Stimulated activated CD4-positive, alpha-beta T cell treated with anti-CD3 and anti-CD28 coated beads, Interleukin-1b, Interleukin-23, amount 100 ng/mL, for 24 hours (primary cell): ENCODE measurements around the gene MTRF1L.

Experiments used
- DNase-seq, 4 experiments: peaks; one replicate each; pipeline ENCODE4 v3.0.0-alpha.2; 2020; ENCODE audit warnings: low read depth in 4 of 4, low spot score in 1 of 4

MTRF1L gene, protein sequence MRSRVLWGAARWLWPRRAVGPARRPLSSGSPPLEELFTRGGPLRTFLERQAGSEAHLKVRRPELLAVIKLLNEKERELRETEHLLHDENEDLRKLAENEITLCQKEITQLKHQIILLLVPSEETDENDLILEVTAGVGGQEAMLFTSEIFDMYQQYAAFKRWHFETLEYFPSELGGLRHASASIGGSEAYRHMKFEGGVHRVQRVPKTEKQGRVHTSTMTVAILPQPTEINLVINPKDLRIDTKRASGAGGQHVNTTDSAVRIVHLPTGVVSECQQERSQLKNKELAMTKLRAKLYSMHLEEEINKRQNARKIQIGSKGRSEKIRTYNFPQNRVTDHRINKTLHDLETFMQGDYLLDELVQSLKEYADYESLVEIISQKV

DNA sequence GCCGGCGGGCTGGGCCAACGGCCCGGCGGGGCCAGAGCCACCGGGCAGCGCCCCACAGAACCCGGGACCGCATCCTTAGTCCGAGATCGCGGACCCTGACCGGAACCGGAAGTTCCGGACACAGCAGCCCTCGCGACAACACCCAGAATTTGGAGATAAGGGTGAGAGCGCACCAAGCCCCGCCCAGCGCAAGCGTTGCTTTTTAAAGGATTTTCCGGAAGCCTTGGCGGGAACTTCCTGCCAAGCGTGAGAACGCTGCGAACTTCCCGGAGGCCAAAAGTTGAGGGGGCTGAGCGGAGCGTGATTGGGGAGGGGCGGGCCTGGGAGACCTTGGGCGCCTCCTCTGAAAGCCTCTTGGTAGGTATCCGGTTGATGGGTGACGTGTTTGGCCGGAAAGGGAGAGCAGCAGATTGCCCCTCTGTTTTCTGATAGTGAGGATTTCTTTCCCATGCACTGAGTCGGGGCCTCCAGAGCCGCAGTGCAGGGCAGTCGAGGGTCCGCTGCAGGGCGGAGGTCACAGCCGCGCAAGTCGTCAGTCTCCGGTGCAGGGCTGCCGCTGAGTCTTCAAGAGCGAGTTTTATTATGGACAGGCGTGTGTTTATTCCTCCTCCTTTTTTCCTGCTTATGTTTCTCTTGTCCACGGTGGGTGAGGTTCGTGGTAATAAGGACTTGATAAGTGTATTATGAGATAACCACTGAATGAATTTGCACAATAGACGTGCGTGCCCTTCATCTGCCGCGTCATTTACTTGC is at the start of gene MTRF1L:
Gene MTRF1L, minus strand, starts transcription at position 97 of the 753 bp plus-strand sequence. Its CDS starts 24 bp downstream, at position 73.
- DNase-seq, result peak; percentile 62 to 88 (median 76)

DNA sequence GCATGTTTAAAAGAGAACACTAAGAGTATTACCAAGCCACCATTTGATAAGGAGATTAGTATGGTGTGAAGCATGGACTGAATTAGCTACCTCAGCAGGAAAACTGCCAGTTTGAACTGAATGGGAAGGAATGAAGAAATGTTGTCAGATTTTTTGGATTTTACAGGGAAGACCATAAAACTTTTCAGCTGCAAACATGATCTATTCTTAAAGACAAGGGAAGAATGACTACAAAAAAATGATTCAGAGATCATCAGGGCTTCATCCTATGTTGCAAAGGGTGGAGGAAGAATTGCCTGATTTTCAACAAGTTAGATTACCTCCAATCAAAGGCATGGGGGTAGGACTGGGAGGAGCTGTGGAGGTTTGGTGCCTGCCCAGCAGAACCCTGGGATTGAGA is 49.3 kb upstream of the MTRF1L start:
- DNase-seq, result no peak

DNA sequence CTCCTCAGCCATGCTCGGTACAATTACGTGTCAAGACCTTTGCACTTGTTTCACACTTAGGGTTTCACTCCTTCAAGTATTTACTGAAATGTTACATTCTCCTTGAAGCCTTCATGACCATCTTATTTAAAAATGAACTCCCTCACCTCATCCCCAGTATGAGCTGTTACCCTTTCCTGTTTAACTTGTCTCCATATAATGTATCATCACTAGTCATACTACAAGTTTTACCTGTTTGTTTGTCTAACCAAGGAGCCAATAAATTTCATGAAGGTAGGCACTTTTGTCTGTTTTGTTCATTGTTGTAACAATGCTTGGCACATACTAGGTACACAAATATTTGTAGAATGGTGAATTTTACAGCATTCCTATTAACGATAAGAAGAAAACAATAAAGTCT is 46.1 kb upstream of the MTRF1L start:
- DNase-seq, result no peak

DNA sequence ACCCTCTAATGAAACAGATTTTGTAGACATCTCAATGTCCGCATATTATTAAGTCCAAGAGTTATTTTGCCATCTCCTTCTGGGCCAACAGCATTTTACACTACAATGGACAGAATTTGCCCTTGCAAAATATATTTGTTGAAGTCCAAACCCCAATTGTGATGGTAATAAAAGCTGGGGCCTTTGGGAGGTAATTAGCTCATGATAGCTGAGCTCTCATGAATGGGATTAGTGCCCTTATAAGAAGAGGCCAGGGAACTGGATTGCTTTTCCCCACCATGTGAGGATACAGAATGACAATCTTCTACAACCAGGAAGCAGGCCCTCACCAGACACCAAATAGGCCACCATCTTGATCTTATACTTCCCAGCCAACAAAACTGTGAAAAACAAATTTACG is 44.9 kb upstream of the MTRF1L start:
- DNase-seq, result no peak

DNA sequence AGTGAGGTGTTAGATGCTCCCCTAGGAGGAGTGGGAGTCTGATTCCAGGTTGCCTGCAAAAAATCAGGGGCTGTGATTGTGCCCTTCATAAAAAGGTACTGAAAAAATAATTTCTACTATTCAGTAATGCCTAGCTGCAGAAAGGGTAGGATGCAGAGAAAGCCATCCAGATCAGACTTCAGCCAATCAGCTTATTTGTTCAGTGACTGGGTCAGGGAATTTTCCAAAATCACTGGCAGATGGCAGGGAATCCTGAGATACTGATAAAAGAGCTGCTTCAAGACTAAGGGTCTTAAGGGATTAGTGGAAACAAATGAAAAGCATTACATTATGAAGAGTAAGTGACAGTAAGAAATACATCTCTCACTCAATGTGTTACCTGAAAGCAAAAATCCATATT is 42.8 kb upstream of the MTRF1L start:
- no peak for DNase-seq

DNA sequence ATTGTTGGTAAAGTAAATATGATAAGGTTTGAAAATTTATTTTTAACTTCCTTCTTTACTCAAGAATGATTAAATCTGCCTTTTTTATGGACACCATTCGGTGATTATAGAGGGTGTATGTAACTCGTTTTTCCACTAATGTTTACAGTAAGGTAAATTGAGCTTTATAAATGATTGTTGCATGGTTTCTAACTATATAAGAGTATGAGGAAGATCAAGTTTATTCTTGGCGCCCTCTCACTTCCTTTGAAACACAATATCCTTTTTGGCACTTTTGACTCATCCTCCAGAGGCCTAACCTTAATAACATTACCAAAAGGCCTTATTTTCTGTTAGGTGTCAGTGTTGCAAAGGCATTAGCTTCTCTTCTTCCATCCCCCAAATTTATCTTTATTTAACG is 41.8 kb upstream of the MTRF1L start:
- DNase-seq, result no peak

DNA sequence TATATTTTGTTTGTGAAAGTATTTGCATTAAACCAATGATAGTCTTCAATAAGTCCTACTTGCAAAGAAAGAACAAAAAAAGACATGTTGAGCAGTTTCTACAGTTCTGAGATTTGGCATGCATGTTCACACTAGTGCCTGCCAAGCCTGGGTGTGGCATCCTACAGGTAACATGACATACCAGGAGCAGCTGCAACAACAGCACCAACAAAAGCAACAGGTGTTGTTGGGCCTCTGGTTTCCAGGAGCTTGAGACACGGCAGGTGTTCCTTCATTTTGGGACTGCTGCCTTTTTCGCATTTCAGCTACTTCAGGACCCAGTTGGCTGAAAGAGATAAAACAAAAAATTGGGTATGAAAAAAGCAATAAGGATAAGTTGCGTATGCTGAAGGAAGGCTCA is 41.2 kb upstream of the MTRF1L start:
- no peak for DNase-seq

DNA sequence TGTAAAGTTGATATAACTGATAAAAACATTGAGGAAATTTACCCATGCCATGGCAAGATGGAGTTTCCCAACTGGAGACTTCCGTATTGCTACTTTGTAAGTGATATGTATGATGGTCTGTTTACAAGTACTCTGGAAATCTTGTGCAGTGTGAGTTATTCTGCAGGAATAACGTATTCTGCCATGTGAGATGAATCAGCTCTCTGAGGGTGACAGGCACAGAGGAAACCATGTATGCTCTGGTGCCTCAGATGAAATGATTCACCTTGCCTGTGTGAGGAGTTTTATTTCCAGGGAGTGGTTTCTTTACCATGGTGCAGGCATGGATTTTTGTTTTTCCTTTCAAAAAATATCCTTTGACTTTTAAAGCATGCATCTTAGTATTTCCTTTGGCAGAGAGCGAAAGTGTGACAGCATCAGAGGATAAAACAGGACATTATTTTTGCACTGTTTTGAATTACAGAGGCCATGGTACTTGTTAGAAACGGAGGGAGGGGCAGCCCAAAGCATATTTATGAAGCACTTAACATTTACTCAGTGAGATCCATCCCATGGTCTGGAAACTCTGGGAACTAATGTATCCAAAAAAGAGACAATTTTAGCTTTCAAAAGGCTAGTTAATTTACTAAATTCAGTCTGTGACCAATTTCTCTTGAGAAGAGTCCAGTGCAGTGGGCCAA is 36.0 kb upstream of the MTRF1L start:
- DNase-seq, result no peak

DNA sequence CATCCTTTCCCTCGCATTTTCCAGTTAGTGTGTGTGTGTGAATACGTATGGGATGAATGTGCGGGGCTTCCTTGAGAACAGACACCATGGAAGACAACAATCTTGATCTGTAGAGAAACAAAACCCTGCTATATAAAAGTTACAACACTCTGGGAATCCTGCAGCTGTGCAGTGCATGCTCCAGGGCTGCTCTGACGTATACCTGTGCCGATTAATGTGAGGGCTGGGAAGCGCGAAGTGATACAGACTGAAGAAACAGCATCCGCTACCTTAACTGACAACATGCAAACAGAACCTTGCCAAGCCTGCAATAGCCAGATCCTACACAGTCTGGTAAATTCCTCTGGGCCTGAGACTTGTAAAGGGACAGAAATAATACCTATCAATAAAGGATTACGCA is 31.6 kb upstream of the MTRF1L start:
- DNase-seq, result no peak

DNA sequence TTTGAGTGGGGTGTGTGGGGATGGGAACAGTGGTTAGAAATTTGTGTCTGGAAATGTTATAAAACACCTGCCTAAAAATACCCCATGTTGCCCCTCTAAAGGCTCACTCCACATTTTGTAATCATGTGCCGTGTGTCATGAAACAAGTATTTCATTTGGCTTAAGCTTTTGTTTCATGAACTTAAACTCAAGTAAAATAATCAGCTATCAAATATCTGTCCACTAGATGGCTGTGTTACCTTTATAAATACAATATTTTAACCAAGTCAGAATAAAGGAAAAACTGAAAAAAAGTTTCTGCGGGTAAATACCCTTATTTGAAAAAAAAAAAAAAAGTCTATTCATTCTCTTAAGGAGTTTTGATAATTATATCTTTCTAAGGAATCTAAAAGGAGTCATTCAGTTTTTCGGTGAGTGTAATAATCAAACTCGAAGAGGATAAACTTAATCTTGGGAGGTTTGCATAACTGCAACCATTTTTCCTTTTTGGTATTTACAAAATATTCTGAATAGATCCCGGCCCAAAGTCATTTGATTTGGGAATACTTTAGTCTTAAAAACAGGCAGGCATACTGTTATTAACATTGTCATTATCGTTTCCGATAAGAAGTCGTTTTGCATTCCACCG is 29.9 kb upstream of the MTRF1L start:
- no peak for DNase-seq

DNA sequence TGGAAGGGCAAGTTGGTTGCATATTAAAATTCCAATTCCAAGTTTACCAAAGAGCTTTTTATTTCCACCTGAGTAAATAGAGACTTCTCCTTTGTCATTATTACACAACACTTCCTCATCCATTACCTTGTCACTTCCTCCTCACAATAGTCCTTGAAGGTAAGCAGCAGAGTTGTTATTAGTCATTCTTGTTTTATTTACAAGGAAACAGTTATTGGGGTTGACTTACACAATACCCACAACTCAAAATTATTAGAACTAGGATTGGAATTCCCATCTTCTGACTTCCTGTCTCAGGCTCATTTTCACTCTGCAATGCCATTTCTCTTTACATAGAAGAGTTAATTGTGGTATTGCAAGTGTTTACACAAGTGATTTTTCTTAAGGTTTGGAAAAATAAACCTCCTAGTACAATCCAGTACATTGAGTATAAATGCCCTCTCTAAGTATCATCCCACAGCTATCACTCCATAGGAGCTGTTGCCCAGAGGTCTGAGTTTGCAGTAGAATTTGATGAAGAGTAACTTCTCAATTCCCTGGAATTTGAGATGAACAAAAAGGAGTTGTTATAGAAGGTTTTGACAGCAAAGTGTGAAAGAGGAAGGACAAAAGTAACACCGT is 28.9 kb upstream of the MTRF1L start:
- DNase-seq, result no peak

DNA sequence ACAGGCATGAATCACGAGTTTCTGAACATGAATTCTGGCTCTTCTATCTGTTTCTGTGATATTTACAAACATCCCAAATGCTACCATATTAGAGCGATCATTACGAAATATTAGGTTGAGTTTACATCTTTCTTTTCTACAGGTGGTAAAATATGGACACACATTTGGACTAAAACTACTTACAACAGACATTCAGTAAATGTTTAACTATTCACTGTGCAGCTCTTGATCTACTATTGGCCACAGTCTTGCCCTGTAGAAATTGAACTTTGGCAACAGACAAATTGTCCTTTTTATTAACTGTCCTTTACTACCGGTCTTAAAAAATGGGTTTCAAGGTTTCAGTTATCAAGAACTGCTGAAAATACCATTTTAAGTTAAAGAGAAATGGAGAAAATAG is 26.5 kb upstream of the MTRF1L start:
- DNase-seq, result no peak

DNA sequence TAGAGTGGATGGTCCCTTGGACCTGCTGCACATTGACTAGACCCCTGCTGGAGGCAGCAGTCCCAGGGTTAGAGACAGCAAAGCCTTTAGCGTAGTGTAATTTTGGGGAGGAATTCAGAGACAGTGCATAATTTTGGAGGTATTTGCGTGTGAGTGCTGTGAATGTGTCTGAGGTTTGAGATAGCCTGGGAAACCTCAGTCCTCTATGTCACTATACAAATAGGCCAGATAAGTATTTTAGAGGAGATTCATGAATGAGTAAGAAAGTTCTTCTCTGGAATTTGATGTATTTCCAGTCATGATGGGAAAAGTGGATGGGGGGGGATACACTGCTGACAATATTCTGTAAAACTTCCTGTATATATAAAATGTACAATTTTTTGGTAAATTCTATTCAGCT is 25.8 kb upstream of the MTRF1L start:
- DNase-seq, result no peak

DNA sequence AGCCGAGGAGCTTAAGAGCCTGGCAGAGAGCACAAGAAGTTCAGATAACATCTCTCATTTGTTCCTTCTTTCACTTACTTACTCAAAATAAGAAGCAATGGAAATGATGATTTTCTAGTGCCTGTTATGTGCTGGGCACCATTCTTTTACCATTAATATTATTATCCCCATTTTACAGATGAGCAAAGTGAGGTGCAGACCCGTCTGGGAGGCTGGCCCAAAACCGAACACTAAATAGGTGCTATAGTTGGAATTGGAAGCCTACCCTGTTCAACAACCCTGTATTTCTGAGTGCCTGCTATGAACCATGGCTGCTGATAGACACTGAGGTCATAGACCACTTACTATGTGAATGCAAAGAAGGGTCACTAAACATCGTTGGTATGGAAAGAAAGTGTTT is 25.0 kb upstream of the MTRF1L start:
- DNase-seq, result no peak

DNA sequence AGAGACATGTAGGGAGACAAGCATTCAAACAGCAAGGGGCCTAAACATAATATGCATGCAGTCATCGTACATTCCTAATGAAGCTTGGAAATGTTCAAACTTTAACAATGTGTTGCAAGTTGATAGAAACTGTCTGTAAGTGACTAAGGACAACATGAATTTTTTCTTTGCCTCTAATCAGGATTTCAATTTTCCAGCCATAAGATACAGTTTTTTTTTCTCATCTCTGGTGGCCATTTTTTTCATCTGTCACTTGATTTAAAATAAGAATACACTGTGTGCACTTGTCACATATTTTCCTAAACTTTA is 22.2 kb upstream of the MTRF1L start:
- no peak for DNase-seq

DNA sequence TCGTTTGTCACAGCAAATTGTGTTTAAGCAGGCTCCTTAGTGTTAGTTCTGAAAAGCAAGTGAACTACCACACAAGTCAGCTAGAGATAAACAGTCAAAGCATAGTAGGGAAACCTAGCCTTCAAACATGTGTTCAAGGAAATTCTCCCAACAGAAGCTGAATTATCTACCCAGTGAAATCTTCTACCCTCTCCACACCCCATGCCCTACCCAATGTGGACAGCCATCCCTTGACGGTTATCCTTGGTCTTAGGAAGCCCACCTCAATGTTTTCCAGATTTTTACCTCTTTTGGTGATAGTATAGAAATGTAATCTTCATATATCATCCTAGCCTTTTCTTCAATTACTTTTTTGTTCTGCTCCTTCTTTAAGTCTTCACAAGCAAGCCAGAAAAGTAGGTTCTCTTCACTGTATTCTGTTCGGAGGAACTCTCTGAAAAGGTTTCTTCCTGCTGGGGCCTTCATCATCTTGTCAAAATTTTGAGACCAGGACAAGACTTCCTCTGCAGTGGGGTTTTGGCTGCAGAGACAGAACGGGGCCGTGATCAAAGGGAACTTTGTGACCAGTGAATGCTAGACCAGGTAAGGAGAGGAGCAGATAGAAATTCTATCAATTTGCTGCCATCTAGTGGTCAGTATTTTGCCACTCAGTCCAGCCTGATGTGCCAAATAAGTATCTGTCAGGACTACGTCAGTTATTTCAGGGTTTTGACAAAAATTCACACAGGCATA is 21.6 kb upstream of the MTRF1L start:
- peak in 2 of 4 experiments; percentile 8 to 18 for DNase-seq

DNA sequence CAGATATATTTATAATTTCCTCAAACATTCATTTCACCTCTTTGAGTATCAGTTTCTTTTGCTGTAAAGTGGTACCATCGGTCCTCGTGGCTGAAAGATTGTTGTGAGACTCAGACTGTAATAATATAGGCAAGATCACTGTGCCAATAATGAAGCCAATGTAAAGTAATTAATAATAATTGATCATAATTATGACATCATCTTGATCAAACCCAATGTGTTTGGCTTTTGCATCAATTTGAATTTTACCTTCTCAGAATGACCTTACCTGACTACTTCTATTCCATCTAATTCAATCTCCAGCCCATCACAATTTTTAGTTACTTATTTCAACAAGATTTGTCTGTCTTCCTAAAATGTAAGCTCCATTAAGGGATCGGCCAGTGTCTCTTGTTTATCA is 15.8 kb upstream of the MTRF1L start:
- DNase-seq, result no peak

DNA sequence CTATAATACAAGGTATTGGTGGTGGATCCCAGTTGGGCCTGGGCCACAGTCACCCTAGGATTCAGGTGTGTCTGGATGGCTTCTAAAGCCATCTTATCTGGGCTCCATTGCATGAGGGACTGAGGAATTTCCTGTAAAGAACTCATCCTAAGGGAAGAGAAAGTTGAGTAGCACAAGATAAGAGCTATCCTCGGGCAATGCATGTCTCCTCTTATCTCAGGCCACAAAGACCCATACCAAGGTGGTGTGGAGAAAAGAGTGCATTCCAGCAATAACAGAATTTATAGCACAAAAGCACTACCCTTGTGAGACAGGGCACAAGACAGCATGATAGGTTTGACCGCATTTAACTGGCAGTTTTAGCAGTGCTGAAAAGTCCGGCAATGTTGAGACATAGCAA is 14.3 kb upstream of the MTRF1L start:
- DNase-seq, result no peak

DNA sequence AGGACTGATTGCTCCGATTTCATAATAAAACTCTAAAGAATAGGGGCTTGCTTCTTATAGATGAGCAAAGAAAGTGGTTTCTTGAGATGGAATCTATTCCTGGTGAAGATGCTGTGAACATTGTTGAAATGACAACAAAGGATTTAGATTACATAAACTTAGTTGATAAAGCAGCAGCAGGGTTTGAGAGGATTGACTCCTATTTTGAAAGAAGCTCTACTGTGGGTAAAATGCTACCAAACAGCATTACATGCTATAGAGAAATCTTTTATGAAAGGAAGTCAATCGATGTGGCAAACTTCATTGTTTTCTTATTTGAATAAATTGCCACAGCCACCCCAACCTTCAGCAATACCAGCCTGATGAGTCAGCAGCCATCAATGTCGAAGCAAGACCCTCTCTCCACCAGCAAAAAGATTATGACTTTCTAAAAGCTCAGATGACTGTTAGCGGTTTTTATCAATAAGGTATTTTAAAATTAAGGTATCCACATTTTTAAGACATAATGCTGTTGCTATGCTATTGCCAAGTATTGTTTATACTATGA is 12.7 kb upstream of the MTRF1L start:
- DNase-seq, result no peak

DNA sequence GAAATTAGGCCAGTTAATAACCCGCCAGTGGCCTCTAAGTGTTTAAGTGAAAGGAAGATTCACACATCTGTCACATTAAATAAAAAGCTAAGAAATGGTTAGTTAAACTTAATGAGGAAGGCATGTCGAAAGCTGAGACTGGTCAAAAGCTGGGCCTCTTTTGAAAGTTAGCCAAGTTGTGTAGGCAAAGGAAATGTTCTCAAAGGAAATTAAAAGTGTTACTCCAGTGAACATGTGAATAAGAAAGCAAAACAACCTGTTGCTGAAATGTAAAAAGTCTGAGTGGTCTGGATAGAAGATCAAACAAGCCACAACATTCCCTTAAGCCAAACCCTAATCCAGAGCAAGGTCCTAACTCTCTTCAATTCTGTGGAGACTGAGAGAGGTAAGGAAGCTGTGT is 10.9 kb upstream of the MTRF1L start:
- no peak for DNase-seq
